OCI-LY1 (cell line): ENCODE data around the gene CORO2B.

ENCODE experiments used
- H2AFZ ChIP-seq: fragments of 200-600 bp; sonication (generic), shearing (Covaris generic); 2 replicates; pipeline ENCODE4 v1.6.0; 2014; ENCODE audit warnings: antibody characterized with exemption, mild to moderate bottlenecking, low read length
- H3F3A ChIP-seq: fragments of 200-600 bp; sonication (generic), shearing (Covaris generic); 2 replicates; pipeline ENCODE4 v1.6.0; 2014; ENCODE audit warnings: mild to moderate bottlenecking, antibody characterized with exemption, low read length, moderate library complexity; ENCODE audit not compliant: insufficient read depth
- H3K27ac ChIP-seq: fragments of 200-600 bp; sonication (generic); 2 replicates; pipeline ENCODE4 v1.5.1; 2014; ENCODE audit warnings: low read length, mixed run types, mild to moderate bottlenecking, low read depth; ENCODE audit not compliant: poor library complexity, severe bottlenecking
- H3K27me3 ChIP-seq: fragments of 200-600 bp; sonication (generic); 2 replicates; pipeline ENCODE4 v1.6.0; 2014; ENCODE audit warnings: antibody characterized with exemption, mild to moderate bottlenecking, low read length, moderate library complexity; ENCODE audit not compliant: insufficient read depth
- H3K36me3 ChIP-seq: fragments of 200-600 bp; sonication (generic); 2 replicates; pipeline ENCODE4 v1.6.1; 2014; ENCODE audit warnings: mild to moderate bottlenecking, antibody characterized with exemption, low read length, moderate library complexity, mixed read lengths; ENCODE audit not compliant: insufficient read depth
- H3K4me1 ChIP-seq: fragments of 200-600 bp; sonication (generic); 2 replicates; pipeline ENCODE4 v1.5.1; 2014; ENCODE audit warnings: mild to moderate bottlenecking, low read length, moderate library complexity; ENCODE audit not compliant: insufficient read depth, severe bottlenecking
- H3K4me2 ChIP-seq: fragments of 200-600 bp; sonication (generic), shearing (Covaris generic); 2 replicates; pipeline ENCODE4 v1.6.1; 2014; ENCODE audit warnings: low read length
- H3K4me3 ChIP-seq: fragments of 200-600 bp; sonication (generic); 2 replicates; pipeline ENCODE4 v1.5.1; 2014; ENCODE audit warnings: low read length, low read depth, mild to moderate bottlenecking, mixed read lengths; ENCODE audit not compliant: poor library complexity, severe bottlenecking
- H3K79me2 ChIP-seq: fragments of 200-600 bp; shearing (Covaris generic); 2 replicates; pipeline ENCODE4 v1.6.1; 2016; ENCODE audit warnings: mixed run types, low read length, mixed read lengths; ENCODE audit not compliant: insufficient read depth
- H3K9ac ChIP-seq: fragments of 200-600 bp; sonication (generic), shearing (Covaris generic); 2 replicates; pipeline ENCODE4 v1.6.1; 2014; ENCODE audit warnings: mild to moderate bottlenecking, low read length, mixed read lengths
- H3K9me2 ChIP-seq: fragments of 200-600 bp; sonication (generic), shearing (Covaris generic); 2 replicates; pipeline ENCODE4 v1.6.1; 2014; ENCODE audit warnings: low read depth, mild to moderate bottlenecking, low read length, mixed read lengths
- H3K9me3 ChIP-seq: fragments of 200-600 bp; shearing (Covaris generic); 2 replicates; pipeline ENCODE4 v1.6.1; 2014; ENCODE audit warnings: low read length, mixed read lengths
- H4K20me1 ChIP-seq: fragments of 200-600 bp; sonication (generic), shearing (Covaris generic); 2 replicates; pipeline ENCODE4 v1.6.0; 2016; ENCODE audit warnings: mild to moderate bottlenecking, low read length; ENCODE audit not compliant: insufficient read depth
- CTCF ChIP-seq: fragments of 200-600 bp; sonication (generic), shearing (Covaris generic); IDR thresholded peaks from 2 replicates; pipeline ENCODE4 v1.5.1; 2017; ENCODE audit warnings: mild to moderate bottlenecking, antibody characterized with exemption, low read length, moderate library complexity, mixed read lengths
- EZH2 ChIP-seq: fragments of 200-600 bp; sonication (generic), shearing (Covaris generic); IDR thresholded peaks from 2 replicates; pipeline ENCODE4 v1.8.0; 2017; ENCODE audit warnings: borderline replicate concordance, mixed run types, mild to moderate bottlenecking, antibody characterized with exemption, low read length, moderate library complexity, mixed read lengths

CORO2B gene

DNA sequence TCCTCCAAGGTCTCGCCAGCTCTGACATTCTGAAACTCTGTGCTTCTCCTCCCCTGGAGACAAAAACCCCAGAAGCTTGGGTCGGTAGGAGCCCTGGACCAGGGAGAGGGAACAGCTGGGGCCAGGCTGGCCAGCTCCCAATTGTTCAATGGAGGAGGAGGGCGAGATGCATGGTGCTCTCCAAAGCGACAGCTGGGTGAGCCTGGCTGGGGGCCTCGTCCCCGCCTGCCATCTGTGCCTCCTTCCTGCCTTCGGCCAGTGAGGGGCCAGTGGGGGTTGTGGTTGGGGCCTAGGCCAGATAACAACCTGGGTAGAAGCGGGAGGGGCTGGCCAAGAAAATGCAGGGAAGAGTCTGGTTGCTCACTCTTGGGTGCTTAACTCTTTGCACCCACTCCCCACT lies 79.4 kb downstream of the CORO2B start:
- Histone ChIP-seq H3F3A (no peaks in the 10 kb centered on the region), H3K9ac (no peak overlapping the region), H3K9me2 (no peaks in the 10 kb centered on the region), H3K27me3 (no peaks in the 10 kb centered on the region; the same call in 1 of the 2 replicates), H4K20me1 (no peaks in the 10 kb centered on the region), H3K27ac (no peak overlapping the region), H3K4me3 (no peak overlapping the region), H3K79me2 (no peaks in the 10 kb centered on the region), H3K4me1 (no peaks in the 10 kb centered on the region), H3K4me2 (no peak overlapping the region), H3K9me3 (no peaks in the 10 kb centered on the region), H2AFZ (no peak overlapping the region), H3K36me3 (no peaks in the 10 kb centered on the region)
- TF ChIP-seq CTCF (no peak), EZH2 (no peak)

DNA sequence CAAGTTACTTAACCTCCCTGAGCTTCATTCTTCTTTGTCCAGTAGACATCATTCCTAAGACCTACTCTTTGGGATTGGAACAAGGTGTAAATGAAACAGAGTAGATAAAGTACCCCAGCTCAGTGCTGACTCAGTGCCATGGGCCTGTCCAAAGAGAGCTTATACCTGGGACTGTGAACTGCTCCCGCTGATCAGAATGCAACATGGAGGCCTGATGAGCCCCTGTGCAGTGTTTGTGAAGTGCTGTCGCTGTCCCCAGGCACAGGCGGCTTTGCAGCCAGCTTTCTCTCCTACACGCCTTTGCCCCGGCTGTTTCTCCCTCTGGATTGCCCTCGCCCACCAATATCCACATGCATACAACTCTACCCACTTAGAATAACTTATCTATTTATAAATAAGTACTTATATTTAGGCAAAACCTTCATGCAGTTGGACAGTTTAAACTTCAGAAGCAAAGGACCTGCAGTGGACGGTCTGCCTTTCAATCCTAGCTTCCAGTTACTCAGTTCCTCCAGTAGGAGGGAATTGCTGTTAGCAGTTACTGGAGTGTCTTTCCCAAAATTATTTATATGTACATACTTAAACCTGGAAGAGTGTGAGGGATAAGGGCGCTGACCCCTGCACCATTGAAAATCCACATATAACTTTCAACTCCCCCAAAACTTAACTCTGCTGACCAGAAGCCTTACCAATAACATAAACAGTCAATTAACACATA lies 80.0 kb downstream of the CORO2B start:
- H3K9me2 ChIP-seq: no peaks in the 10 kb centered on the region
- H2AFZ ChIP-seq: no peak overlapping the region
- TF ChIP-seq EZH2 (no peak), CTCF (no peak)
- no peaks in the 10 kb centered on the region for H3K9me3 ChIP-seq
- no peak overlapping the region for H3K4me3 ChIP-seq
- H3K27me3 ChIP-seq: no peaks in the 10 kb centered on the region; the same call in 1 of the 2 replicates
- no peaks in the 10 kb centered on the region for H3K79me2 ChIP-seq
- H3K9ac ChIP-seq: no peak overlapping the region
- H3K36me3 ChIP-seq: no peaks in the 10 kb centered on the region
- H3K4me1 ChIP-seq: no peaks in the 10 kb centered on the region
- no peak overlapping the region for H3K4me2 ChIP-seq
- H3F3A ChIP-seq: no peaks in the 10 kb centered on the region
- no peaks in the 10 kb centered on the region for H4K20me1 ChIP-seq
- no peak overlapping the region for H3K27ac ChIP-seq

DNA sequence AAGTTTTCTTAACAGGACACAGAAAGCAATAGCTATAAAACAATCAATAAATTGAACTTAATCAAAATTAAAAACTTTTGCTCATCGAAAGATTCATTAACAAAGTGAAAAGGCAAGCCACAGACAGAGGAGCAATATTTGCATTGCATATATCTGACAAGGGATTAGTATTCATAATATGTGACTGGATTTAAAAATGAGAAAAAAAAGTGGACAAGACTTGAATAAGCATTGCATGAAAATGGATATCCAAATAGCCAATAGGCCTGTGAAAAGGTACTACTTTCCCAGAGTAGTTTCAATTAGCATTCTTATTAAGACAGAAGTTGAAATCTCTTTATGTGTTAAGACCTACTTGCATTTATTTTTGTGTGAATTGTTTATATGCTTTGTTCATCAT lies 84.7 kb downstream of the CORO2B start:
- no peaks in the 10 kb centered on the region for H3K36me3 ChIP-seq
- no peaks in the 10 kb centered on the region for H3K9me2 ChIP-seq
- H3K9me3 ChIP-seq: no peaks in the 10 kb centered on the region
- peaks cover 6% of the 10 kb centered on the region for H3K4me1 ChIP-seq
- H3K79me2 ChIP-seq: no peaks in the 10 kb centered on the region
- H4K20me1 ChIP-seq: no peaks in the 10 kb centered on the region
- no peak for TF ChIP-seq CTCF
- H3K27ac ChIP-seq: no peak overlapping the region
- H3K4me3 ChIP-seq: no peak overlapping the region
- H3K27me3 ChIP-seq: no peaks in the 10 kb centered on the region; the same call in 1 of the 2 replicates
- H3K4me2 ChIP-seq: no peak overlapping the region
- no peaks in the 10 kb centered on the region for H3F3A ChIP-seq
- no peak overlapping the region for H2AFZ ChIP-seq
- no peak overlapping the region for H3K9ac ChIP-seq
